HG03060 (cell line): Measurements from ENCODE around the gene TMEM95.
A peak's percentile ranks its signal among the peaks of the same experiment; 100 is the strongest.

Experiments
- ATAC-seq: cut with Tn5 transposase; IDR thresholded peaks from one replicate; pipeline ENCODE4 v1.9.1; 2021; ENCODE audit warnings: low read depth, moderate number of reproducible peaks; ENCODE audit not compliant: unreplicated experiment

Gene TMEM95, protein sequence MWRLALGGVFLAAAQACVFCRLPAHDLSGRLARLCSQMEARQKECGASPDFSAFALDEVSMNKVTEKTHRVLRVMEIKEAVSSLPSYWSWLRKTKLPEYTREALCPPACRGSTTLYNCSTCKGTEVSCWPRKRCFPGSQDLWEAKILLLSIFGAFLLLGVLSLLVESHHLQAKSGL

DNA sequence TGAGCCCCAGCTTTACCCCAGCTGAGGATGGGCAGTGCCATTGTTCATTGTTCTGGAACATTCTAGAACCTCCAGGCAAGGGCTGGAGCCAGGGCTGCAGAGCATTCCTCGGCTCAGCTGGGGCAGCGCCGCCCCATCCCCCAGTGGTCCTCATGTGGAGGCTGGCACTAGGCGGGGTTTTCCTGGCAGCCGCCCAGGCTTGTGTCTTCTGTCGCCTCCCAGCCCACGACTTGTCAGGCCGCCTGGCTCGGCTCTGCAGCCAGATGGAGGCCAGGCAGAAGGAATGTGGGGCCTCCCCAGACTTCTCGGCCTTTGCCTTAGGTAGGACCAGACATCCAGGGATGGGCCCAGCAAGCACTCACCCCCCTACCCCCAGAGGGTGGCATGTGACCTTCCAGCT is at the start of gene TMEM95:
Gene TMEM95, plus strand, starts transcription at position 104 of the 400 bp plus-strand sequence. Its CDS starts 49 bp downstream, at position 153.
- no peak for ATAC-seq

DNA sequence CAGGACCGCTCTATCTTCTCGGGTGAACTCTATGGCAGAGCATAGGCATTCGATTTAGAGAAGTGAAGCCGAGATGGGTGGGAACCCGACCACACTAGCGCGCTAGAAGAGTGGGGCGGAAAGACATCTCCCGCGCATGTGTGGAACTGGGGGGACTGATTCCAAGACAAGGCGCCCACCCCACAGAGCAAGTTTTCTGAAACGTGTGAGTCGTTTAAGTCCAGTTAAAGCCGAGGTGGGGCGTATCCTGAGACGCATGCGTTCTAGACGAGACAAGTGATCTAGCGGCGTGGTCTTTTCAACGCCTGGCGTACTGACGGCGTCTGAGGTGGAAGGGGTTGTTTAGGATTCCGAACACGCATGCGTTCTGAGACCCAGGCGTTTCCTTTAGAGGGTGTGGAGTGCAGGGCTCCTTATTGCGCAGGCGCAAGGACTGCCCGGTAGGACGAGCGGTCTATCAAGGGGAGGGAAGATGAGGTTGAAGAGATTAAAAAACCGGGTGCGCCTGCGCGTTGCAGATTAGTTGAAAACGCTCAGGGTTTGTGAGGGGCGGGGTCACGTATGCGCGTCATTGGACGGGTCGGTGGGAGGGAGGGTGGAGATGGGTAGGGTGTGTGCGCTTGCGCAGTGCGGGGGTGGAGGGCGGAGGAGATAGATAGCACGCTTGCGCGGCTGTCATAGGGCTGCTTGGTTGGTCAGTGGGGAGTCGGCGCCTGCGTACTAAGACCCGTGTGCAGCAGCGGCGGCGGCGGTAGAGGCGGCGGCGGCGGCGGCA is 47.9 kb upstream of the TMEM95 start, which contains the start of gene EIF5A:
Gene EIF5A, plus strand, starts transcription at position 718 of the 775 bp plus-strand sequence. CDS start 2,008 bp downstream, outside the sequence.
- peak; percentile 48 for ATAC-seq

DNA sequence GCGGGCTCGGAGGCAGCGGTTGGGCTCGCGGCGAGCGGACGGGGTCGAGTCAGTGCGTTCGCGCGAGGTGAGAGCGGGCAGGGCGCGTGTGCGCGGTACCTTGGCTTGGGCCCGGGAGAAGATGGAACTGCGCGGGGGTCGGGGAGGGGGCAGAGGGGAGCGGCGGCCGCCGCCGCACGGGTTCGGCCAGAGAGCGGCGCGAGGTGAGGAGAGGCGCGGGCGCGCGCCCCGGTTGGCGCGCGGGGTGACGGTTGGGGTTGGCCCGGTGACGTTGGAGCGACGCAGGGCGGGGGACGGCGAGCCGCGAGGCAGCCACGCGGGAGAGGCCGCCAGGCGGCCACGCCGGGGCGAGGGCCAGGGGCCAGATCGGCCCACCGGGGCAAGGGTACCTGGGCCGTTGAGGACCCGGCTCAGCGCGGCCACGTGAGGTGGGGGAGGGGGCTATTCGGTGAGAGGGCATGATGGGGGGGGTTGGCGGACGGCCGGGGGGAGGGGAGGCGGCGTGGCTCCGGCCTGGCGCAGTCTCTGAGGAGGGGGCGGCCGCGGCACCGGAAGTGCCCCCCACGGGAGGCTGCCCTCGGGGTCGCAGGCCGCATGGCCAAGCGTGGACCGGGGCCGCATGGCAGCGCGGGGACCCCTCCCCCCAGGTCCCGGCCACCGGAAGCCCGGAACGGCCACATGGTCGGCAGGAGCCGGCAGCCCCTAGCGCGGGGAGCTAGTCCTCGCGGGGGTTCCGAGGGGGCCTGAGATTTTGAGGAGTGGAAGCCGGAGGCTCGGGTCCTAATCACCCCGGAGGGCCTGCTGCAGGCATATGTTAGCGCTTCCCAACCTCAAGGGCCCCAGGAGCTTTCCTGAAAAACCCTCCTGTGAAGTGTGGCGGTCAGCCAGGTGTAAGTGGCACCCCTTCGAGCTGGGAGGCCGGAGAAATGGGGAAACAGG is 47.0 kb upstream of the TMEM95 start:
- no peak for ATAC-seq

DNA sequence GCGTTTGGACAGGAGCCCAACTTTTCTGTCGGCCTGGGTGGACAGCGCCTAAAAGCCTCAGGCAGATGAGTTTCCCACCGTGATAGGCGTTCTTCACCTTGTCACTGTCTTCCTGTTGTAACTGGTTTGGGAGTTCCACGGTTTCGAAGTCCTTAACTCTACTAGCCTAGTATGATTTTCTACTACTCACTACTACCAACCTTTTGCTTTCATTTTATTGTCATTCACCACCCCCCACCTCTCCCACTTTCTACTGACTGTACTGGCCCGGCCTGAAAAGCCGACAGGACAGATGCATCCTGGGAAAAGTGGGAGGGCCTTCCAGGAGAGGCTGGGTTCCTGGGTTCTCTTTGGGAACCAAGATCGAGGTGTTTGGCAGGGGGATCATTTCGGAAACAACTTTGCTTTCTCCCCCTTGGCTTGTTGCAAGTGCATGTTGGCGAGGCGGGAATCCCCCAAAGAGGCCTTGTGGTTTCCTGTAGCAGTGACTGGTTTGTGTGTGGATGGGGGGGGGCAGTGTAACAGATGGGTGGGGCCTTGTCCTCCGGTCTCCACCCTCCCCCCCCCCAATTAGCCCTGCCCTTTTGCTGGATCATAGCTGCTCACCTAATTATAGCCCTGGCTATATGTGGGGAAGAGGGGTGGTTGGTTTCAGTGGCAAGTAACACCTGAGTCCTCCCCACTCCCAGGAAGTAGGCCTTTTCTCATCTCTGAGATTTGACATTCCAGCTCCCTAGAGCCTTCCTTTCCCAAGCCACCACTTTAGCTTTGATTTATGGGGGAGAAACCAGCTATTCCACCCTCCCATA is 46.1 kb upstream of the TMEM95 start:
- ATAC-seq, result no peak

DNA sequence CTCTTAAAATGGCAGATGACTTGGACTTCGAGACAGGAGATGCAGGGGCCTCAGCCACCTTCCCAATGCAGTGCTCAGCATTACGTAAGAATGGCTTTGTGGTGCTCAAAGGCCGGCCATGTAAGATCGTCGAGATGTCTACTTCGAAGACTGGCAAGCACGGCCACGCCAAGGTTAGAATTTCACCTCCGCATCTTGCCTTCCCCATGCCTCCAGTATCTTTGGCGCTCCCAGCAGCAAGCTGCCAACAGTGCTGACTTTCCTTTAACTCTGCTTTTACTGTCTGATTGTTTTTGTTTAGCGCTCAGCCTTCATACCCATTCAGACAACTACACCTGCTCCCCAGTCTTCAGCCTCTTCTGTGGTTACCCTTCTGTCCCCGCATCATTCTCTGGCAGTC is 45.3 kb upstream of the TMEM95 start:
- no peak for ATAC-seq

DNA sequence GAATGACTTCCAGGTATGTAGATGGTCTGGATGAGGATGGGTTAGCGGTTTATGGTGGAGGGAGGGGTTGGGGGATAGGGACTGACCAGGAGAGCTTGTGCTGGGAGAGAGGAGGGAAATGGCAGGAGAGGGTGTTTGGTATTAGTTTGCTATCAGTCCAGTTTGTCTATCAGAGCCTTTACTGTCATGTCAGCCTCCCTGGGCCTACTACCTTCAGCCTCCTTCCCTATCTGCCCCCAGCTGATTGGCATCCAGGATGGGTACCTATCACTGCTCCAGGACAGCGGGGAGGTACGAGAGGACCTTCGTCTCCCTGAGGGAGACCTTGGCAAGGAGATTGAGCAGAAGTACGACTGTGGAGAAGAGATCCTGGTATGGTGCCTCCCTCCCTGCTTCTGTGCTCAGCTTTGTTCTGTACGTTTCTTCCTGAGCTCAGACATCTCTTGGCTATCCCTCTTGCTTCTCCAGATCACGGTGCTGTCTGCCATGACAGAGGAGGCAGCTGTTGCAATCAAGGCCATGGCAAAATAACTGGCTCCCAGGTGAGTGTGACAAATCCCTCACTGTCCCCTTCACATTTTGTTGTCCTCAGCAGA is 43.7 kb upstream of the TMEM95 start:
- ATAC-seq, result no peak

DNA sequence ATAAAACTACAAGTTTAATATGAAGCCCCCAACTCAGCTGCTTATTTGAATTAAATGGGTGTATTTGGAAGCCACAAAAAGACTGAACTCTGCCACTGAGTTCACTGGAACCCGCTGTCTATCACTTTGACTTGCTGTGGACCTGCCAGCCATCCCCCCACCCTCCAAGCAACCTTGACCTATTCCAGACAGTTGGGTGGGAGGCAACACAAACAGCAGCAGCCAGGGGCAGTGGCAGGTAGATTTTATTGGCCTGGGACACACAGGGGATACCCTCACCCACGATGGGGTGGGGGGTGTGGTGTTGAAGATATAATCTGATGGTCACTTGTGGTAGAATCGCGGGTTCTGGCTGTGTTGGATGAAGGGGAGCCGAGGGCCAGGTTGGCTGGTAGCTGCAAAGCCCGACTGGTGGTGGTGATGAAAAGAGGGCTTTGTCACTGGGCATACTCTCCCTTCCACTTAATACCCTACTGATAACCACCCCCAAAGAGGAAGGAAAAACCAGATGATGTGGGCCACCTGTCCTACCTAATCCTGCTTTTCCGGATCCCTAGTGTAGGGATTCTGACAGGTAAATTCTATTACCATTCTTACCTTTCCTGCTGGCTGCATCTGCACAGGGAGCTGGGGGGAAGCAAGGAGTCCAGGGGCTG is 42.4 kb upstream of the TMEM95 start:
- ATAC-seq, result no peak

DNA sequence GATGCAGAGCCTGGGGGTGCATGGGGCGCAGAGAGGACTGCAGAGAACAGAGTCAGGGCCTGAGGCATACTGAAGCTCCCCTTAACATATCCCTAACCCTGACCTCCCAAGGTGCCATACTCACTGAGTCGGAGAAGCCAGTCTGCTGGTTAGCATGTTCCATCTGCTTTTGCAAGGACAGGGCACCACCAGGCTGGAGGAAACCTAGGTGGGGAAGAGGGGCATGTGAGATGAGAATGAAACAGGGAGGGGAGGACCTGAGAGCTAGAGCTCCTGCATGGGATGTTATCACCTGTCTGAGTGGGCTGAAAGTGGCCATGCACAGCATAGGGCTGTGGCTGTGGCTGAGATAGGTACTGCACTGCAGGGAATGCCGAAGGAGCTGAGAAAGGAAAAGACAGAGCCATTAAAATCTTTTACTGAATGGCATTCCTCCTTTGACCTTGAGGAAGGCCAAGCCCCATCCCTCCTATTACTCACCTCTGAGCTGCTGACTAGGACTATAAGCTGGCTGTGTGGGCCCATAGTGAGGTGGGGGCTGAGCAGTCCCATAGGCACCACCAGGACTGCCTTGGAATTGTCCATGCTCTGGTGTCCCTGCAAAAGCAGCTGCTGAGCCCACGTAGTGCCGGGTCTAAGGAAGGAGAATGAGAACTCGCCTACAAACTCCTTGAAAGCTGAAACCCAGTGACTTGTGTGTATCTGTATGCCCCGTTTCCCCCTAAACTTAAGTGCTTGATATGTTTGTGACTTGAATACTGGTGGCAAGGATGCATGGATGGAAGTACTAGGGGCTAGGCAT is 41.7 kb upstream of the TMEM95 start:
- ATAC-seq, result no peak

DNA sequence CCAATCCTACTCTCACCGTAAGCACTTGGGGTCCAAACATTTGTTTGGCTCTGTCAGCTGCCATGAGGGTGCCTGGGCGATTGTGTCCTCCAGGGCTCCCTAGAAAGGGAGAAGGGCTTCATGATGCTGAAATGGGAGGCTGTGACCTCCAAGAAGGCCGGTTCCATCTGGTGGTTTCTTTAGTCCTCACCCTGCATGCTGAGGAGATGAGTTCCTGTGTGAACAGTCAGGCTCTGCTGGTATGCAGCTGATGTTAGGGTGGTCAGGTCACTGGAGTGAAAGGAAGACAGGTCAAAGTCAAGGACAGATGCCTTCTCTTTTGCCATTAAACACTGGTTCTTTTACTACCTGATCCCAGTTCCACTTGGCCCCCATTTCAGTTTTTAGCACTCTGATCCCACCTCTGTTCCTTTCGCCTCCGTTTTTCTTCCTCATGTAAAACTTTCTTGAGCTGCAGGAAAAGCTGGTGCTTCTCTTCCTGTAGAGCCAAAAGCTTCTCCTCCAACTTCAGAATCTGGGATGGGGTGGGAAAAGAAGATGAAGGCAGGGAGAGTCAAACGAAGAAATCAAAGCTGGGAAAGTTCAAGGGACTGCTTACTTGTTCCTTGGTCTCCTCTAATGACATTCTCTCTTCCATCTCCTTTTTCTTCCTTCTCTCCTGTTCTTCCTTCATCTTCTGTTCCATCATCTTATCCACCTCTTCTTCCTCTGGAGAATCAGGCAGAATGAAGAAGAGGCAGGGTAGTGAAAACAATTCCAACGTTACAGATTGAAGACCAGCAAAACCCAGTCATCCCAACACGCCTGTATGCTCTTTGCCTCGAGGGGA is 40.9 kb upstream of the TMEM95 start:
- no peak for ATAC-seq

DNA sequence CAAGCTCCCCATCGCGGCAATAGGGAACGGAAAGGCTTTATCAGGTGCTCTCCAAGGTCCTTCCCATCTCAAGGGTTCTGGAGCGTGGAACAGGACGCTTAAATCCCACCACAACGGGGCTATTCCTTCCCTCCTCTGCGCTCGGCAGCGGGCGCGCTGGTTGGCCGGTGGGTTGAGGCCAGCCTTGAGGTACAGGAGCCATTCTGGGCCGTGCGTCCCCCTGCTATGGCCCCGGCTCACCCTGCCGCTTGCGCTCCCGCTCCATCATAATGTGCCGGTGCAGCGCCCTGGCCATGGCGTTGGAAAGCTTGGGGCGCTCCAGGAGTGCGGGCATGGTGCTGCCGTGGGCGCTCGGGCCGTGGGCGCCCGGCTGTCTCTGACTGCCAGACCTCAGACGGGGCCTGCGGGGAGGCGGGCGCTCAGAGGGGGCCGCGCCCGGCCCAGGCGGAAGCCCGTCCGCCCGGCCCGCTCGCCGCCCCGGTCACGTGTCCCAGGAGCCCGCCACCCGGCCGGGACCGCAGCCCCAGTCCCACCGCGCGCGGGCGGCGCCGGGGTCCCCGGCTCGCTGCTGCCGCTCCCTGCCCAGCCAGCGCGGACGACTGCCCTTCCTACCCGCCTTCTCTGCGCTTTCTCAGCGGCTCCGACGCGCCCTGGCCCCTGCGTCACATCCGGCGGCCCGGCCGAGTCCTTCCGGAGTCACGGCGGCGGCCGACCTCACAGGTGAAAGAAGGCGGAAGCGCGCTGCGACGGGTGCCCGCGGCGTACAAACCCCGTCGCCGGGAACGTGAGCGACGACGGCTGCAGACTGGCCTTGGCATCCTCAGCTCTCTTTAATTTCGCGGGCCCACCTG is 40.0 kb upstream of the TMEM95 start, which contains the start of gene GPS2:
Gene GPS2, minus strand, starts transcription at position 642 of the 851 bp plus-strand sequence. Its CDS starts 308 bp downstream, at position 334.
- ATAC-seq, result no peak

DNA sequence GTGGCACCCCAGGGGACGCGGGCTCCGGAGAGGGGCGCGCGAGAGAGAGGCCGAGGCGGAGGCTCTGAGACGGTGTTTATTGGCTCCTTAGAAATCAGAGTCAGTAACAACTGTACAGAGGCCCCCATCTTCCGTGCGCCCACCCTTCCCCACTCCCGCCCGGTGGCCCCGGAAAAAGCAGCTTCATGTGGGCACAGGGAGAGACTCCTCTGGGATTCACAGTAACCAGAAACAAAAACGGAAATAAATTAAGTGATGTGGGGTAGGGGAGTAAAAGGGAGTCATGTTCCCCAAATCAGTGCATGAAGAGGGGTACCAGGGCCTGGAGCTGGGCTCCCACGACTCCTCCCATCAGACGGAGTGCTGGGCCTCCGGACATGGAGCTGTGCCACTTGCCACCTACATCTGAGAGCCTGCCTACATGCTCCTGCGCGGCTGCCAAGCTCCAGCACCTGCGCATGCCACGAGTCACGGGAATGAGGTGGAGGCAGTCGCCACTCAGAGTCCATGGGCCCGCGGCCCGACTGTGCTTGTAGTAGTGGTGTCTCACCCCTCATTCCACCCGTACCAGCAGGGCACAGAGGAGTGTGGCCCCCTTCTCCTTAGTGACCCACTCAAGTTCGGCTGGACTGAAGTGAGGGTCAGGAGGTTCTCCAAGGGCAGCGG is 39.3 kb upstream of the TMEM95 start:
- no peak for ATAC-seq

DNA sequence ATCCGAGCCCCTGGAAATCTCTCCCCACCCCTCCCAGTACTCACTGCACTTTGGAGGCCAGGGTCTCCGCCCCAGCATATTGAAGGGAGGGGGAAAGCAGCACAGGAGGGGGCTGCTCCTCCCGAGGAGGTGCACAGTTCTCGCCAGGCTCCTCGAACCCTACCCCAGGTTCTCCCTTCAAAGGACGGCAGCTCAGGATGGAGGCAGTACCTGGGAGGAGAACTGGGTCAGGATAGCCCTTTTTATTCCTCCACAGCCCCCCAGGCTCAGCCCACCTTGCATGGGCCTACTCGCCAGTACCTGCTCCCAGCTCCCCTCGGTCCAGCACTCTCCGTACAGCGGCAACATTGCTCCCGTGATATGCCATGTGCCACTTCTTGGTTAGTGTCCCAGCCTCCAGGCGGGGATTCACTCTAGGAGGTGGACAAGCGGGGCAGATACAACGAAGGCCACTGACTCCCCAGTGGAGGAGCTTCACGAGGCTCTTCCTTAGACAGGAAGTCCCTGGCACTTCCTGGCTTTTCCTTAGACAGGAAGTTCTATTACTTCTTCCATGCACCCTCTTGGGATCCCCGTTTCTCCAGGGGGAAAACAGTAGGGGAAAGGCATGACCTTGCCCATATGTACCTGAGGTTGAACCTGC is 37.7 kb upstream of the TMEM95 start:
- ATAC-seq, result no peak

DNA sequence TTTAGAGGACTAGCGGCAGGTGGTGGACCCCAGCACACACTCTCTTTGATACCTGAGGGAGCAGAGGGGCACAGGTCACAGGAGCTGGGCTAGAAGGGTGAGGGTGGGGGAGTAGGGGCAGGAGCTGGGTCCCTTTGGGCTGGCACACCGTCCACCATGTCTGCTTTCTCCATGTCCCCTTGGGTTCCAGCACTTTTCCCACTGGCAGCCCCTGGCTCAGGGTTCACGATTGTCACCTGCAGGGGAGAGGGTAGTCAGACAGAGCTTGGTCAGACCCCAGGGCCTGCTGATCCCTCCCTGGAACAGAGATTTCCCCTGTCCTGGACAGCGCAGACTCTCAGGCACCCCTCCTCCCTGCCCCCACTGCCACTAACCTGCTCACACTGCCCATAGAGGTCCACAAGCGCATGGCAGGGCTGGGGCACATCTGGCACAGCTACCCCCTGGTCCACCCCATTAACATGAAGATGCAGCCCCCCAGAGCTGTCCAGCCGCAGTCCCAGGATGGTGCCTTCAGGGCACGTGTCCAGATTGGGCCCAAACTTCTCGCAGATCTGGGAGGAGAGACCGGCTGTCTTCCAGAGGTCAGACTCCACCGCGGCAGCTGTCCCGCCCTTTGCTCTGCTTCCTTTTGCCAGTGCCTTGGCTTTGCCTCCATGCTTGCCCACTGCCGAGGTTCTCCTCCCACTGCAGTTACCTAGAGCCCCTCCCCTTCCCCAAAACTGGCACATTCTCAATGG is 36.7 kb upstream of the TMEM95 start:
- ATAC-seq, result no peak

DNA sequence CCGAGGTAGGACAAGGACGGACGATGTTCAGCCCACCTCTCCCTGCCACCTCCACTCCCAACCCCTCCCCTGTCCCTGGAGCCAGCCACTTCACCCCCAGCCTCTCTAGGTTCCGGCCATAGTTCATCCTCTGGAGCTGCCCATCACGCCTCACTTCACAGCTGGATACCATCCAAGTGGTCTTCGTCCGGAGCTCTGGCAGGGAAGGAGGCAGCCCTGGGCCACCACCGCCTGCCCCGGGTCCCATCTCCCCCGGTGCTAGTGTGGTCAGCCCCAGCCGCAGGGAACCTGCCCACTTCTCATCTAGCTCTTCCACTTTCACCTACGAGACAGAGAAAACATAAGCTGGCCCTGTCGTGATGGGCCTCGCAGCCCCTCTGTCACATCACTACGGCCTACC is 33.5 kb upstream of the TMEM95 start:
- ATAC-seq, result no peak
